Caco-2 (cell line): ENCODE data around the gene PLB1. TPM values are rescaled to one million over a fixed set of nuclear protein-coding genes. Genes with fewer than 3 reads are reported as not detected.

Source experiments
- BruUV-seq: library from RNA; stranded (reverse); fragments of 400-500 nt; replicated peaks from 2 replicates; lab custom pipeline; 2021; lab: Mats Ljungman, UMichigan
- CTCF ChIA-PET: fragments of 300-600 bp; sonication (Branson Sonifier 250); formaldehyde crosslinking; loops from one replicate; lab custom pipeline; 2022; ENCODE audit warnings: antibody characterized with exemption; lab: Charles Lee
- POLR2A ChIA-PET: fragments of 300-600 bp; sonication (Branson Sonifier 250); formaldehyde crosslinking; loops from one replicate; lab custom pipeline; 2022; ENCODE audit warnings: antibody characterized with exemption; lab: Charles Lee
- DNase-seq, 2 experiments: peaks; one replicate each; pipeline versions ENCODE4 v3.0.0 to v3.0.0-alpha.2; 2020 to 2022
- H3K27me3 ChIP-seq: replicated peaks from 2 replicates; pipeline ENCODE4 v1.6.0; 2011; ENCODE audit warnings: low read length; ENCODE audit not compliant: control insufficient read depth, insufficient read depth
- H3K36me3 ChIP-seq: 2 replicates; pipeline ENCODE4 v1.5.1; 2011; ENCODE audit warnings: low read length; ENCODE audit not compliant: control insufficient read depth, insufficient read depth
- H3K4me1 ChIP-seq: fragments of 250-450 bp; sonication (Bioruptor Pico); 2 replicates; pipeline ENCODE4 v1.5.1; 2020; ENCODE audit warnings: mild to moderate bottlenecking
- H3K4me3 ChIP-seq: 2 replicates; pipeline ENCODE4 v1.5.1; 2011; ENCODE audit warnings: low read depth, mild to moderate bottlenecking, control low read depth, low read length
- H3K9me3 ChIP-seq: fragments of 250-450 bp; sonication (Bioruptor Pico); 2 replicates; pipeline ENCODE4 v1.5.1; 2020; ENCODE audit warnings: mild to moderate bottlenecking, moderate library complexity
- H3K27ac Mint-ChIP-seq: one replicate; pipeline ENCODE4 v1.8.0; 2022; ENCODE audit warnings: mixed read lengths; ENCODE audit not compliant: unreplicated experiment
- H3K27me3 Mint-ChIP-seq: one replicate; pipeline ENCODE4 v1.8.0; 2022; ENCODE audit warnings: mixed read lengths; ENCODE audit not compliant: insufficient read depth, unreplicated experiment
- H3K36me3 Mint-ChIP-seq: one replicate; pipeline ENCODE4 v1.8.0; 2022; ENCODE audit warnings: mild to moderate bottlenecking, mixed read lengths; ENCODE audit not compliant: insufficient read depth, unreplicated experiment
- H3K4me1 Mint-ChIP-seq: one replicate; pipeline ENCODE4 v1.8.0; 2022; ENCODE audit warnings: low read depth, mixed read lengths; ENCODE audit not compliant: unreplicated experiment
- H3K4me3 Mint-ChIP-seq: one replicate; pipeline ENCODE4 v1.8.0; 2022; ENCODE audit warnings: mild to moderate bottlenecking, moderate library complexity, mixed read lengths; ENCODE audit not compliant: unreplicated experiment
- H3K9me3 Mint-ChIP-seq: one replicate; pipeline ENCODE4 v1.8.0; 2022; ENCODE audit warnings: mixed read lengths; ENCODE audit not compliant: unreplicated experiment
- intact Hi-C: fragments of 100-400 bp; cut with micrococcal nuclease; formaldehyde crosslinking; loops from one replicate; pipeline ENCODE4 v1.10.0; 2022; ENCODE audit not compliant: unreplicated experiment
- total RNA-seq: library from RNA; stranded (reverse); gene quantifications from 2 replicates; pipeline ENCODE4 v1.2.3, GENCODE V29; 2022
- TF ChIP-seq, protein P1 (sequence below), 2 experiments: fragments of 200-600 bp in 1 of 2; IDR thresholded peaks; 1 replicate in 1 of 2; 2 replicates in 1 of 2; pipeline versions ENCODE4 v1.5.1 to v1.8.0; 2011 to 2022; ENCODE audit warnings: antibody characterized with exemption in 1 of 2, control low read depth in 1 of 2, inconsistent platforms in 1 of 2, low read depth in 1 of 2, low read length in 1 of 2, mild to moderate bottlenecking in 1 of 2, moderate library complexity in 1 of 2; ENCODE audit not compliant: insufficient read depth in 1 of 2, severe bottlenecking in 1 of 2, unreplicated experiment in 1 of 2

The PLB1 gene
- total RNA-seq, 1 experiment from 2014 or later: 2.8 TPM

DNA sequence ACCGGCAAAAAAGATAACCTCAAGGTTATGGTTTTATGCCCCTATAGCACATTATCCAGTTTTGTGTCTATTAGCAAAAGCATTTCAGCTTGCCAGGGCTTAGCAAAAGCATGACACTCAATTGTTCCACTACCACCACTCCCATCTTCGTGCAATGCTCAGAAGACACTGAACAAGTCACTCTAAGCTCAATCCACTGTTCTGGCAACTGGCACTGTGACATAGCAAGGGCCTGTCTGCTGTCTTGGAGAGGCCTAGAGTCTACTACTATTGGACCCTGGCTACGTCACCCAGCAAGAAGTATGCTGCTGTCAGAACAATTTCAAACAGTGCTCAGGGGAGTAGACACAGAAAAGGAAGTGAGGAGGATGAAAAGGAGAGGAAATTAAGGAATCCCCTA, 152.3 kb downstream of the PLB1 start:
- peak in 1 of 2 experiments; percentile 61 for DNase-seq
- no peaks in the 10 kb centered on the region for H3K9me3 Mint-ChIP-seq
- no peak overlapping the region for H3K27ac Mint-ChIP-seq
- H3K27me3 Mint-ChIP-seq: no peaks in the 10 kb centered on the region
- intact Hi-C loops: loop anchor here (5.0 kb wide), 1 partner anchor 56 kb away; no protein-coding TSS in a partner anchor
- TF ChIP-seq, protein P1, sequence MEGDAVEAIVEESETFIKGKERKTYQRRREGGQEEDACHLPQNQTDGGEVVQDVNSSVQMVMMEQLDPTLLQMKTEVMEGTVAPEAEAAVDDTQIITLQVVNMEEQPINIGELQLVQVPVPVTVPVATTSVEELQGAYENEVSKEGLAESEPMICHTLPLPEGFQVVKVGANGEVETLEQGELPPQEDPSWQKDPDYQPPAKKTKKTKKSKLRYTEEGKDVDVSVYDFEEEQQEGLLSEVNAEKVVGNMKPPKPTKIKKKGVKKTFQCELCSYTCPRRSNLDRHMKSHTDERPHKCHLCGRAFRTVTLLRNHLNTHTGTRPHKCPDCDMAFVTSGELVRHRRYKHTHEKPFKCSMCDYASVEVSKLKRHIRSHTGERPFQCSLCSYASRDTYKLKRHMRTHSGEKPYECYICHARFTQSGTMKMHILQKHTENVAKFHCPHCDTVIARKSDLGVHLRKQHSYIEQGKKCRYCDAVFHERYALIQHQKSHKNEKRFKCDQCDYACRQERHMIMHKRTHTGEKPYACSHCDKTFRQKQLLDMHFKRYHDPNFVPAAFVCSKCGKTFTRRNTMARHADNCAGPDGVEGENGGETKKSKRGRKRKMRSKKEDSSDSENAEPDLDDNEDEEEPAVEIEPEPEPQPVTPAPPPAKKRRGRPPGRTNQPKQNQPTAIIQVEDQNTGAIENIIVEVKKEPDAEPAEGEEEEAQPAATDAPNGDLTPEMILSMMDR (IDR thresholded peaks at IDR 0.05; ENCODE audit: insufficient read depth in 1 of 2, low read depth in 1 of 2, low read length in 1 of 2, severe bottlenecking in 1 of 2, unreplicated experiment in 1 of 2): no peak
- ChIA-PET CTCF (interaction anchor here (0.6 to 1.2 kb wide), 5 partner anchors 16 to 944 kb away, joined by 3 to 7 read pairs (median 4); partner anchors contain the start of gene PPP1CB), POLR2A (interaction anchor here (0.6 to 0.8 kb wide), 2 partner anchors 9 to 103 kb away, joined by 3 to 5 read pairs; partner anchors contain the start of gene PPP1CB)
- Histone ChIP-seq H3K4me1 (peaks cover 44% of the 10 kb centered on the region), H3K9me3 (no peaks in the 10 kb centered on the region), H3K4me3 (no peak overlapping the region), H3K27me3 (no peaks in the 10 kb centered on the region), H3K36me3 (no peaks in the 10 kb centered on the region)
- no peak overlapping the region for H3K4me3 Mint-ChIP-seq
- no peaks in the 10 kb centered on the region for H3K36me3 Mint-ChIP-seq
- BruUV-seq: no TSS peak
- peaks cover 42% of the 10 kb centered on the region for H3K4me1 Mint-ChIP-seq

DNA sequence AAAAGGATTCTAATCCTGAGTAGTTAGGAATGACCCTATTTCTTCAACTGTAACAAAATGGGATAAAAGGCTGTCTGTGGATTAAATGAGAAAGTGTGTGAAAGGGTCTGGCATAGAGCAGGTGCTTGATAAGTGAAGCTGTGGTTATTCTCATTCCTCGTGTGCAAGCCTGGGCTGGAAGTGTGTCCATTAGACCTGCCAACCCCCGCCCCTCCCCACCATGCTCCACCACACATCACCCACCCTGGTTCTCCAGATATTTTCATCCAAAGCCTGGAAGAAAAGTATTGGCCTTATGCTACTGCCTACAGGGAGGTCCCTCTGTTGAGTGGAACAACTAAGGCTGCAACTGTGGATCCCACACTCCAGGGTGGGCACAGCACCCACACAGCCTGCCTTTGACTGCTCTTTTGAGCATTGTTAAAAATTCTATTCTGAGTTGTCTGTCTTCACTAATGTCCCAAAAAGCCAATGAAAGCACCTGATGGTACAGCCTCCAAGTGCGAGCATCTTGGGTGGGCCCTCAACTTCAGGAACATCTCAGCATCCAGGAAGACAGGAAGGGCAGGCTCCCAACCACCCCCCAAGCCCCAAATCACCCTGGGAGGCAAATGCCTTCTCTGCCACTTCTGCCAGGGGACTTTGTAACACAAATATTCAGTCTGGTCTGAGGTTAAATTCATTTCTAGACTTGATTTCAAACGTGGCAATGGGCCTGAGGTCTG, 153.0 kb downstream of the PLB1 start:
- TF ChIP-seq, protein P1 (IDR thresholded peaks at IDR 0.05; ENCODE audit: insufficient read depth in 1 of 2, low read depth in 1 of 2, low read length in 1 of 2, severe bottlenecking in 1 of 2, unreplicated experiment in 1 of 2): no peak
- intact Hi-C loops: loop anchor here (5.0 kb wide), 1 partner anchor 57 kb away; no protein-coding TSS in a partner anchor
- H3K36me3 ChIP-seq: no peaks in the 10 kb centered on the region
- ChIA-PET POLR2A (interaction anchor here (0.8 kb wide), 1 partner anchor 103 kb away, joined by 5 read pairs; the partner anchor contains the start of gene PPP1CB), CTCF (interaction anchor here (0.7 to 1.2 kb wide), 3 partner anchors 15 to 945 kb away, joined by 3 to 6 read pairs (median 3); no protein-coding TSS in a partner anchor)
- BruUV-seq: no TSS peak
- H3K27me3 ChIP-seq: no peaks in the 10 kb centered on the region
- no peak overlapping the region for H3K27ac Mint-ChIP-seq
- peaks cover 39% of the 10 kb centered on the region for H3K4me1 Mint-ChIP-seq
- no peak overlapping the region for H3K4me3 Mint-ChIP-seq
- no peaks in the 10 kb centered on the region for H3K9me3 ChIP-seq
- peaks cover 48% of the 10 kb centered on the region for H3K4me1 ChIP-seq
- no peak overlapping the region for H3K4me3 ChIP-seq
- H3K36me3 Mint-ChIP-seq: no peaks in the 10 kb centered on the region
- no peak for DNase-seq
- no peaks in the 10 kb centered on the region for H3K27me3 Mint-ChIP-seq
- no peaks in the 10 kb centered on the region for H3K9me3 Mint-ChIP-seq

DNA sequence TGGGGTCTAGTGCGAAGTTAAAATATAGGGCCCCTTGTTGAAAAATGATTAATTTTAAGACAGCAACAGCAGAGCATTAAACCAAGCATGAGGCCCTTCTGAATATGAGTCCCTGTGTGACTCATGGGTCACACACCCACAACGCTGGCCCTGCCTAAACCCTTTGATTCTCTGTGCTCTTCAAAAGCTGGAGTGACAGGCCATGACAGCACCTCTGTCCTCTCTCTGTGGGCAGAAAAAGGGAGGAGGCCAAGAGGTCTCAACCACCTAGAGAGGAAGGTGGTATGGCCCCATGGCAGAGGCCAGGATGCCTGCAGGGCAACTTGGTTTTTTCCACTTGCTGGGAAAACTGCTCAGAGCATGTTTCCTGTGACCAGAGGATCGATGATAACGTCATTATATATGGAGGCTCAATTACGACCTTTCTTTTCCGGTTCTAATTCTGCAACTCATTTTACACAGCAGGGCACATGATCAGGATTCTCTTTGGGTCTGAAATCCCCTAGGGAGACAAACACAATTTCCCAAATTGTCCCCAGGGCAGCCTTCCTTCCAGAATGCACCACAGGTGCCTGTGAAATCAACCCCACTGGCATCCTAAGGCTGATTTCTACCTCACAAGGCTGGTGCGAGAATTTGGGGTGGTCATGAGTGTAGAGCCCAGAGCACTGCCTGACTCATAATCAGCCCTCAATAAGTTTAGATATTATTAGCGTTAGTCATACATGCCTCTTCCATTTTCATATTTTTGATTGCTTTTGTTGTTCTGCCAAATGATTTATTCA, 153.8 kb downstream of the PLB1 start:
- TF ChIP-seq, protein P1 (IDR thresholded peaks at IDR 0.05; ENCODE audit: insufficient read depth in 1 of 2, low read depth in 1 of 2, low read length in 1 of 2, severe bottlenecking in 1 of 2, unreplicated experiment in 1 of 2): no peak
- H3K36me3 Mint-ChIP-seq: no peaks in the 10 kb centered on the region
- no peaks in the 10 kb centered on the region for H3K27me3 Mint-ChIP-seq
- no peak for DNase-seq
- H3K9me3 Mint-ChIP-seq: no peaks in the 10 kb centered on the region
- ChIA-PET POLR2A (no interaction called here), CTCF (no interaction called here)
- peaks cover 48% of the 10 kb centered on the region for H3K4me1 Mint-ChIP-seq
- Histone ChIP-seq H3K4me3 (no peak overlapping the region), H3K4me1 (peaks cover 51% of the 10 kb centered on the region), H3K36me3 (no peaks in the 10 kb centered on the region), H3K9me3 (no peaks in the 10 kb centered on the region), H3K27me3 (no peaks in the 10 kb centered on the region)
- intact Hi-C loops: loop anchor here (5.0 kb wide), 1 partner anchor 57 kb away; no protein-coding TSS in a partner anchor
- BruUV-seq: no TSS peak
- H3K4me3 Mint-ChIP-seq: no peak overlapping the region
- no peak overlapping the region for H3K27ac Mint-ChIP-seq
